Right lobe of liver (tissue), 4 donors: ENCODE data around the gene PTMA.

ENCODE experiments used
- CTCF ChIP-seq, 4 donors: fragments of 200-600 bp in 3 of 4; fragments of 450-650 bp in 1 of 4; IDR thresholded peaks; one replicate each; pipeline versions ENCODE4 v1.5.1 to v1.8.0; 2016 to 2022; ENCODE audit warnings: antibody characterized with exemption in 4 of 4, mild to moderate bottlenecking in 2 of 4
- POLR2A ChIP-seq: fragments of 450-650 bp; IDR thresholded peaks from one replicate; pipeline ENCODE4 v1.6.1; 2017; ENCODE audit warnings: antibody characterized with exemption, mild to moderate bottlenecking
- donor health status: DM: no; HTN: no; CAD: no.
- donor health status: DM: no; HTN: no; CAD: no.
- donor health status: DM: no; HTN: yes; CAD: no.

GRCh38 chr2:231691251-231691772, 17.0 kb upstream of the PTMA start:
- TF ChIP-seq CTCF (IDR thresholded peaks at IDR 0.05) (no peak), POLR2A (no peak)
